HL-60 (cell line): Measurements from ENCODE around the gene HEBP2. TPM values are rescaled to one million over a fixed set of nuclear protein-coding genes. Genes with fewer than 3 reads are reported as not detected.

ENCODE experiments used
- microRNA-seq: library from miRNA; unstranded; fragments of <30 nt; microRNA quantifications from one replicate; pipeline ENCODE4, GENCODE V29; 2018

The HEBP2 gene

Small RNAs within 50 kb of the gene (microRNA-seq; reads per million reads assigned to microRNA genes)
- not detected for gene MIR3145
